Measurements from ENCODE around the gene SLC3A2.
"Not testable (repeated sequence)": the region's sequence is repeated elsewhere in the genome, so short reads cannot be mapped to it uniquely, and the experiment has no call there.

Gene SLC3A2

GRCh38 chr11:62880803-62881578 is at the start of gene SLC3A2:
TSS of gene SLC3A2 (plus strand) at chr11:62880896. CDS start at chr11:62881024, 128 bp downstream.
- DNase-seq (ENCODE audit: low spot score) = peak; percentile 91

GRCh38 chr11:62830904-62831519 is 49.7 kb upstream of the SLC3A2 start:
- no peak for DNase-seq (ENCODE audit: low spot score)

- peak; percentile 98 for DNase-seq (ENCODE audit: low spot score)
Measured at GRCh38 chr11:62831520-62832335, 49.0 kb upstream of the SLC3A2 start, which contains the start of gene STX5. TSS of gene STX5 (minus strand) at chr11:62832051. CDS start at chr11:62831243, 808 bp downstream.

- DNase-seq (ENCODE audit: low spot score) = no peak
Measured at GRCh38 chr11:62832336-62833234, 48.1 kb upstream of the SLC3A2 start, which contains the start of gene TEX54. TSS of gene TEX54 (minus strand) at chr11:62832841.

GRCh38 chr11:62835336-62835735 is 45.4 kb upstream of the SLC3A2 start:
- no peak for DNase-seq (ENCODE audit: low spot score)

GRCh38 chr11:62839050-62839945 is 41.4 kb upstream of the SLC3A2 start, which contains the start of gene WDR74:
TSS of gene WDR74 (minus strand) at chr11:62839590. CDS start at chr11:62839570, 20 bp downstream.
- DNase-seq (ENCODE audit: low spot score) = peak; percentile 91

GRCh38 chr11:62840721-62841360 is 39.9 kb upstream of the SLC3A2 start:
- DNase-seq (ENCODE audit: low spot score) = peak; percentile 92

GRCh38 chr11:62841361-62842170 is 39.1 kb upstream of the SLC3A2 start:
- peak; percentile 100 for DNase-seq (ENCODE audit: low spot score)

GRCh38 chr11:62842171-62842741 is 38.4 kb upstream of the SLC3A2 start:
- no peak for DNase-seq (ENCODE audit: low spot score)

- DNase-seq (ENCODE audit: low spot score) = not testable (repeated sequence)
Measured at GRCh38 chr11:62842891-62843290, 37.8 kb upstream of the SLC3A2 start.

GRCh38 chr11:62843466-62843865 is 37.2 kb upstream of the SLC3A2 start:
- DNase-seq (ENCODE audit: low spot score) = no peak

GRCh38 chr11:62844154-62844553 is 36.5 kb upstream of the SLC3A2 start:
- no peak for DNase-seq (ENCODE audit: low spot score)

GRCh38 chr11:62846177-62846576 is 34.5 kb upstream of the SLC3A2 start:
- no peak for DNase-seq (ENCODE audit: low spot score)

- no peak for DNase-seq (ENCODE audit: low spot score)
Measured at GRCh38 chr11:62847767-62848314, 32.9 kb upstream of the SLC3A2 start.

GRCh38 chr11:62850911-62851806 is 29.5 kb upstream of the SLC3A2 start:
- DNase-seq (ENCODE audit: low spot score) = peak; percentile 42

GRCh38 chr11:62851807-62852522 is 28.7 kb upstream of the SLC3A2 start:
- no peak for DNase-seq (ENCODE audit: low spot score)

Data from kidney tubule cell (primary cell).